Adrenal gland (tissue), 5 donors: ENCODE data around the gene TMEM107.

Experiments
- CTCF ChIP-seq, 6 experiments: fragments of 450-650 bp in 4 of 6; fragments of 200-600 bp in 2 of 6; sonication (generic) in 1 of 6; IDR thresholded peaks; 1 replicate in 5 of 6; 2 replicates in 1 of 6; pipeline versions ENCODE4 v1.5.1 to v1.8.0; 2016 to 2021; ENCODE audit warnings: antibody characterized with exemption in 6 of 6, mild to moderate bottlenecking in 2 of 6, moderate library complexity in 1 of 6
- POLR2A ChIP-seq, 2 donors: fragments of 450-650 bp; IDR thresholded peaks; one replicate each; pipeline ENCODE4 v1.6.1; 2017; ENCODE audit warnings: antibody characterized with exemption in 2 of 2, mild to moderate bottlenecking in 2 of 2, moderate library complexity in 1 of 2
- donor health status: DM: no; HTN: no; CAD: no.

- TF ChIP-seq CTCF (IDR thresholded peaks at IDR 0.05) (no peak), POLR2A (IDR thresholded peaks at IDR 0.05) (peak; percentile 5 to 25)
Measured at GRCh38 chr17:8221663-8222379, 45.6 kb upstream of the TMEM107 start.
